Measurements from ENCODE around the gene MTREX.

GRCh38 chr5:55411876-55412275, 104.1 kb downstream of the MTREX start:
- no peak for TF ChIP-seq CTCF (IDR thresholded peaks at IDR 0.05)
- TF ChIP-seq POLR2A (IDR thresholded peaks at IDR 0.05), result no peak

Measured in testis (tissue), 2 donors.